DOHH2 (cell line): Measurements from ENCODE around the gene CUEDC1.

Source experiments
- CTCF ChIP-seq: fragments of 200-600 bp; sonication (generic); IDR thresholded peaks from one replicate; pipeline ENCODE4 v1.5.1; 2014; ENCODE audit warnings: antibody characterized with exemption, mild to moderate bottlenecking, low read depth, low read length; ENCODE audit not compliant: poor library complexity, severe bottlenecking
- EZH2phosphoT487 ChIP-seq: fragments of 200-600 bp; sonication (generic); IDR thresholded peaks from 2 replicates; pipeline ENCODE4 v1.6.1; 2017; ENCODE audit warnings: borderline replicate concordance, mild to moderate bottlenecking, antibody characterized with exemption, low read length, moderate library complexity, mixed read lengths

- no peak for TF ChIP-seq CTCF
- no peak for TF ChIP-seq EZH2phosphoT487
Measured at GRCh38 chr17:57994436-57994835, 39.2 kb upstream of the CUEDC1 start.
